Umbilical cord (tissue), 2 donors: ENCODE data around the gene ZNG1A. TPM values are rescaled to one million over a fixed set of nuclear protein-coding genes. Genes with fewer than 3 reads are reported as not detected.
"Not testable (repeated sequence)": the region's sequence is repeated elsewhere in the genome, so short reads cannot be mapped to it uniquely, and the experiment has no call there.

Experiments used
- DNase-seq: peaks from one replicate; pipeline ENCODE4 v3.0.0-alpha.2; 2015; ENCODE audit warnings: low spot score
- total RNA-seq: library from RNA; depleted of rRNA; stranded (reverse); fragments of >200 nt; gene quantifications from one replicate; pipeline ENCODE4 v1.2.3, GENCODE V29; 2014; ENCODE audit warnings: low replicate concordance; ENCODE audit not compliant: insufficient read depth

Gene ZNG1A
- total RNA-seq: 99.0 TPM

DNA sequence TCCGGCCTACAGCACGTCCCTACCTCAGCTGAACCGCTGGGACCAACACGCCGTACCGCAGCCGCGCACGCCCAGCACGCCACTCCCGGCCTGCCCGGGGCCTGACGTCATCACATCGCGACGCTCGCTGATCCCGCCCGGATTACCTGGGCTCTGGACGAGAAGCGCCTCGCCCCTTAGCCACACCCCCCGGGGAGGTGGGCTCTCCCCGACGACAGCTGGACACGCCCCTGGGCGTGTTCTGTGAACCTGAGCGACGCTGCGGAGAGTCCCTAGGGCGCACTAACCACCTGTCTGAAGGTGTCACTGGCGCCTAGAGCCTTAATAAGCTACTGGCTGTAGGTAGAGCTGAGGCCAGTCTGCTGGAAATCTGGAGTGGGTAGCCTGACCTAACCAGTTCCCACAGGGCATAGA, at the start of gene ZNG1A:
Gene ZNG1A (minus strand): TSS at position 87 of the 414 bp plus-strand sequence. CDS start 87 bp downstream, outside the sequence.
- not testable (repeated sequence) for DNase-seq

DNA sequence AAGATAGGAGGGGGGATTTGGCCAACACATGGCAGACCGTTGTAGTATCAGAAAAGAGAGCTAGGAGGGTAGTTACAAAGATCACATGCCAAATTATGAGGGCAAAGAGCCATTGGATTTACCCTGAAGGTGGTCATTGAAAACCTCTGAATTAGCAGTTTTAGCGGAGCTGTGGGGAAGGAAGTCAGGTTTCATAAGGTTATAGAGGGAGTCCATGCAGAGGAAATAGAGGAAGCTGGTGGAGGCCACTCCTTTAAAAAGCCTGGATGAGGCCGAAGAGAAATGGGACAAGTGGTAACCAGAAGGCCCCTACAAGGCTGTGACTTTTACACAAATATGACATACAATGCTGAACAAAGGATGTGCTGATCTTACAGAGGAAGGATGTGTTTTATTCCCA, 49.0 kb upstream of the ZNG1A start:
- no peak for DNase-seq

DNA sequence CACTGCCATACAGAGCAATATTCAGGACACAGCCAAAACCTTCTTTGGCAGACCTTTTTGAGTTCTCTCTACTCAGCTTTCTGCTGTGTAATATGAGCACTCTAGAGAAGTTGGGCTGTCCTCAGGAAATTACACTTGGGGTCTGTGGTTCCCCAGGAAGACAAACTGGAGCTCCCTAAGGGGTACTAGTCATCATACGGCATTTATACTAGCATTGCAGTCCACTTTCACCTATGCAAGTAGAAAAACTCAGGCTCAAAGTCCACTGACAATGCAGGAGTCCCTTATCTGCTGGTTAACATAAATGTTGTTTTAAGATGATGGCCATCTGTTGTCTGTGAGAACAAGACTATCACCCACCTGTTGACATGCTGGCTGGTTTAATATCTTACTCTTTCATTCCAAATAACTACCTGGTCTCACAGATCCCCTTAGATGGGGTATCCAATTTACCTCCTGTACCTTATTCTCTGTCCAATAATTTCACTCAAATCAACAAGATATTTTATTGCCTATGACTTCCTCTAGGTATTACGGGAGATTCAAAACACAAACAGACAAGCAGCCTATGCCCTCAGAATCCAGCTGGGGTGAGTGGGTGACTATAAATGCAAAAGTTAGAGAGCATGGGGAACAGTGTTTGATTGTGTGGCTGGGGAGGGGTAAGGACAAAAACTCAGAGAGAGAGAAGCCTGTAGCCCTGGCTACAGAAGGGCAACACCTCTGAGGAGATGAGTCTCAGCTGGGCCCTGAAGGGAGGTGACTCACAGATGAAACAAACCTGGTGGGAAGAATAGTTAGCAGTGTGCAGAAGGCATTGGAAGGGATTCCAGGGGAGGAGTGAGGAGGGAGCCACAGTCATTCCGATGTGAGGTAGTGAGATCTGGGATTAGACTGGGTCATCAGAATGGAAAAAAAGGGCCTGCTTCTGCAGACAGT, 46.0 kb upstream of the ZNG1A start:
- DNase-seq: no peak

DNA sequence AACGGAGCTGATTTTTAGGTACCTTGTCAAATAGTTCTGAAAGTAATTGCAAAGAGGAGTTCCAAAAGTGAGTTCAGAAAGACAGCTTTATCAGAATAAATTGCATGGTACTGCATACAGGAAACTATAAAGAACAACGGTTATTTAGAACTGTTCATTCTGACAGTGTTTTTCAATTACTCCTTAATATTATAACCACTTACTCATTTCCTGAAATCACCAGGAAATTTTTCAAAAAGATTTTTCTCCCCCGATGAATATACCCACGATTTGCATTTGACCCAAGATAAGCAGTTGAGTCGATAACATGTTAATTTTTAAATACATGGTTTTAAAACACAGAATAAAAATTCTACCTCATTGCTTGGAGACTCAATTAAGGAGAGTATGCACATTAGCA, 45.2 kb upstream of the ZNG1A start:
- no peak for DNase-seq

DNA sequence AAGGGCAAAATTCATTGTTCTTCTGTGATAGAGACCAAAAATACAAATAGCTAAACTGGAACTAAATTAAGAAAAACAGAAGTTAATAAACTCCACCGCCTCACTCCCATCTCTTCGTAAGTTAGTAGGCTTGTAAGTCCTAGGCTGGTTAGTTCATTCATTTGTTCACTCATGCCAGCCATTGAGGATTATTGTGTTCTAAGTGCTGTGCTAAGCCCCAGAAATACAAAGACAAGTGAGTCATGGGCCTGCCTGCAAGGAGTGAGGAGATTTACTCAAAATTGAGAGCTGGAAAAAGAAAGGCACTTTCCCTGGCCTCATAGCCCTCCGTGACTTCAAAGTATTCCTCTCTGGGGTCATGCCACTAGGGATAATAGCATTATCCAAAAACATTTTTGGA, 44.3 kb upstream of the ZNG1A start:
- DNase-seq: no peak

DNA sequence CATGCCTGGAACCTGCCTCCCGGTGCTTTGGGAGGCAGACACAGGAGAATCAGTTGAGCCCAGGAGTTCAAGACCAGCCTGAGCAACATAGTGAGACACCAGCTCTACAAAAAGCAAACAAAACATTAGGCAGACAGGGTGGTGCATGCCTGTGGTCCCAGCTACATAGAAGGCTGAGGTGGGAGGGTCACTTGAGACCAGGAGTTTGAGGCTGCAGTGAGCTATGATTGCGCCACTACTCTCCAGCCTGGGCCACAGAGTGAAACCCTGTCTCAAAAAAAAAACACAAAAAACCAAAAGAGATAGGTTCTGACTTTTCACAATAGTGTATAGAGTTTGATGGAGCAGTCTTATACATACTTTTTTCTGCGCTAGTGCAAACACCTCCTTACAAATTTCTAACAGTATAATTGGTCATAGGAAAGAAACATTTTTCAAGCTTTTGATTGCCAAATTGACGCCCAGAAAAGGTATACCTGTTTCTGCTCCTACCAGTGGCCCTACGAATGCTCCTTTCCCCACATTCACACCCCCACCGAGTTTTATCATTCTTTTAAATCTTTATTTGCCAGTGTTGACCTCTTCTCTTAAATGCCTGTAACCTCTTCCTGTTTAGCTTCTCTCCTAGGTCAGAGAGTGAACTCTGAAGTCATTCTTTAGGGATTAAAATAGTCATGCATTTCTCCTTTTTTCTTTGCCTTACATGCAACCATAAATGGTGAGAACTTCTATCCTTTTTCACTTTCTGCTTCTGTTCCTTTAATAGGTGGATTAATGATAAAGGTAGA, 43.3 kb upstream of the ZNG1A start:
- DNase-seq: no peak

DNA sequence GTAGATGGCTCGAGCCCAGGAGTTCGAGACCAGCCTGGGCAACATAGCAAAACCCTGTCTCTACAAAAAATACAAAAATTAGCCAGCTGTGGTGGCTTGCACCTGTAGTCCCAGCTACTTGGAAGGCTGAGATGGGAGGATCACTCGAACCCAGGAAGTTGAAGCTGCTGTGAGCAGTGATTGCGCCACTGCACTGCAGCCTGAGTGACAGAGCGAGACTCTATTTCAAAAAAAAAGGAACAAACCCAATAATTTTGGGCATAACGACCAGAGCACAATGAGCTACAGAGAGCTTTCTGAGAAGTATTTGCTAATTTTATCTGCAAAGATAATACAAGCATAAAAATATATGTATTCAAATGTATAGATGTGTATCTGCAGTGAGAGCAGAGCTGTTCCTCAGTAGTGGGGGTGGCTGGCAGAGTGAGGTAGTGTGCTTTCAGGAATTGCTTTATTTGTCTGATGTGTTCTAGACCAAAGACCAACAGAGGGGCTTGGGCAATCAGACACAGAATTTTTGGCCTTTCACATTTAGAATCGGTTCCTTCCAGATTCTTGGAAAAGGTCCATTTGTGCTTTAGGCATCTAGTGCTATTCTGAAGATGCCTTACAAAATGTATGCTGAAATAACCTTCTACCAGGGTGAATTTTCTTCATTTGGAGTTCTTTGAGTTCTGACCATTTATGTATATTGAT, 41.0 kb upstream of the ZNG1A start:
- DNase-seq: no peak

DNA sequence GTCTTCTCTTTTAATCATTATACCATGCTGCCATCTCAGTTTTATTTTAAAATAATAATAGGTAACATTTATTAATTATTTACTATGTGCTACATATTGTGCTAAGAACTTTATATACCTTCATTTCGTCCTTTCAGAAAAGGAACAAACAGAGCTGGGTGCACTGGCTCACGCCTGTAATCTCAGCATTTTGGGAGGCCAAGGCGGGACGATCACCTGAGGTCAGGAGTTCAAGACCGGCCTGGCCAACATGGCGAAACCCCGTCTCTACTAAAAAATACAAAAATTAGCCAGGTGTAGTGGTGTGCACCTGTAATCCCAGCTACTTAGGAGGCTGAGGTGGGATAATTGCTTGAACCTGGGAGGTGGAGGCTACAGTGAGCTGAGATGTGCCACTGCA, 40.2 kb upstream of the ZNG1A start:
- not testable (repeated sequence) for DNase-seq

DNA sequence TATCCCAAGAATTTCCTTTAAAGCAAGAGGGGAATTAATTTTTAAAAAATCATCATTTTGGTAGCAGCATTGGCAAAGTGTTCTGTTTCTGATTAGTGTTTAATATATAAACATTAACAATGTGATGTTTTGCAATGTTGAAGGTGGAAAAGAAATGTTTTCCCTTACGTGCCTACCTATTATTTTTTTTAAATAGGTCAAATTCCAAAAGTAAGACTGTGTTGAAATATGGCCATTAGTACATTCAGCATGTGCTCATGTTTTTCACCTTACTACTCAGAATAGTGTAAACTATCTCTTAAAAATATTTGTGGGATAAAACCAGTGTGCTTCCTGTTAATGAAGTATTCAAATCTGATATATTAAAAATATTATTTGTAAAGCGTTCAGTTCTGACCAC, 39.1 kb upstream of the ZNG1A start:
- DNase-seq: no peak

DNA sequence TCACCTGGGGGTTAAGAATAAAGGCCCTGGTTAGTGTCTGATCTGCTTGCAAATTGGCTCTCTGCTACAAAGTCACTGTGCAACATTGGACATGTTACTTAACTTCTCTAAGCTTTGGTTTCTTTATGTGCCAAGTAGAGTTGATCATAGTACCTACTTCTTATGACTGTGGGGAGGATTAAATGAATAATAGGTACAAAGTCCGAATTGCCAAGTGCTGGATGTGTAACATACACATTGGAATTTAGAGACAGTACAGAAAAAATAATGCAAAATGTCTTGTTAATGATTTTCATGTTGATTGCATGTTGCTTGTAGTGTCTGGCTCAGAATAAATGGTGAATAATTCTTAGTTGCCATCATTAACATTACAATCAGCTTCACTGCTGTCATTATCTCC, 38.0 kb upstream of the ZNG1A start:
- no peak for DNase-seq

DNA sequence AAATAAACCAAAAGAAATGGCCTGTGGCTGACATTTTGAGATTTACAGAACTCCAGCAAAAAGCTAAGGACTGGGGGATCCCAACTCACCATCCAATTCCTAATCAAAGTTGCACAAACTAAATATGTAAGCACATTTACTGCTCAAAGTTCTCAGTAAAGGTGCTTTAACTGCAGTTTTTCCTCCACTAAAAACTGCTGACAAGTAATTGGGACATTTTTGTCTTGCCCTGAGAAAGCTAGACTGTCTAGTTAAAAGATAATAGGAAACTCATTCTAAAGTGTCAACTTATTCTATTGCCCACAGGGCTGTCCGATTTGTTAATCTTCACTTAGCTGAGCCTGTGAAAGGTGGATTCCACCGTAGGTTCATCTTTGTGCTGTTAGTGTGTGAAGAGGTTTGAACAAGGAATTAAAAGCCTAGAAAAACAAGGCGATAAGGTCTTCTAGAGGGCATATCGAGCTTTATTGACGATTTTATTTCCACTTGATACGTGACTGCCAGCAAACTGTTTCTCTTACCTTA, 36.8 kb upstream of the ZNG1A start:
- DNase-seq: no peak

DNA sequence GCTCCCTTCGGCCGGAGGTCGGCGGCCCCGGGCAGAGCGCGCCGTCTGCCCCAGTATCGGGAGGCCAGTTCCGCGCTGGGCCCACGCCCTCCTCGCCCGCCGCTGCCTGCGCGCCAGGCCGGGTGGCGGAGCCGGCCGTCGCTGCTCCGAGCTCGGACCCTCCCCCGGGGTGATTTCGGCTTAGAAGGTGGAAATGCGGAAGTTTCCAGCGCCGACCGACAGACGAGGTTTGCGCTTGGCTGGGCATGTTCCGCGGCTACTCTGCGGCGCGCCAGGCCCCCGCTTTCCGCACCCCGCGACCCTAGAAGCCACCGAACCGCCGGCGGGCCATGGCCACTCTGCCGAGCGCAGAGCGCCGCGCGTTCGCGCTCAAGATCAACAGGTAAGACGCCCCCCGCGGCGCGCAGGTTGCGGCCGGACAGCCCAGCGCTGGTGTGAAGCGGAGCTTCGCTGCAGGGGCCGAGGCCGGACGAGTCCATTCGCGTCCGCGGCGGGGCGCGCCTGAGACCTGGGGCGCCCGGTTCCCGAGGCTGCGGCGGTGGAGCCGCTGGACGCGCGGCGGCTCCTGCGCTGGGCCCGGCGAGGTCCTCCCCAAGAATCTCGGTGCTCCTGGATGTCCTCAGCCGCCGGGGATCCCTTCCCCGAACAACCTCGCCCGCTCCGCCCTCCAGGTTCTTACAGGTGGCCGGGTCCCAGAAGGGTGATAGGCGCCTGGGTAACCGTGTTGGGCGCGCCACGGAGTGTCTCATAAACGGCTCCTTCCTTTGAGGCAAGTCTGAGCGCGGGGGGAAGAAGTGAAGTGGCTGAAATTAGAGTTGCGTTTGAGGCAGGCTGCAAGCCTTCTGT, 36.0 kb upstream of the ZNG1A start, which contains the start of gene DOCK8:
Gene DOCK8 (plus strand): TSS at position 218 of the 846 bp plus-strand sequence. CDS start 112 bp downstream, at position 330.
- DNase-seq: peak; percentile 52

DNA sequence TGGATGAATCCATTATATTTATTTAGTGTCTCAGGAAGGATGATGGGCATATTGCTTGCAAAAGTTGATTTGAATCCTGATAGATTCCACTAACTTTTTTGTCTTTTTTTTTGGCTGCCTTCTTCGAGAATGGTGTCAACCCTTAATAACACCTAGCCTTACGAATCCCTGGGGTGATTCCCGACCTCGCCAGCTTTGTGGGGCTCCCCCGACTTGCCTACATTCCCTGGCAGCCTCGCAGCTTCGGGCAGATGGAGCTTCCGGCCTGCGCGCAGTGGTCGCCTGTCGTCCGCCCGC, 35.4 kb upstream of the ZNG1A start:
- DNase-seq: no peak

DNA sequence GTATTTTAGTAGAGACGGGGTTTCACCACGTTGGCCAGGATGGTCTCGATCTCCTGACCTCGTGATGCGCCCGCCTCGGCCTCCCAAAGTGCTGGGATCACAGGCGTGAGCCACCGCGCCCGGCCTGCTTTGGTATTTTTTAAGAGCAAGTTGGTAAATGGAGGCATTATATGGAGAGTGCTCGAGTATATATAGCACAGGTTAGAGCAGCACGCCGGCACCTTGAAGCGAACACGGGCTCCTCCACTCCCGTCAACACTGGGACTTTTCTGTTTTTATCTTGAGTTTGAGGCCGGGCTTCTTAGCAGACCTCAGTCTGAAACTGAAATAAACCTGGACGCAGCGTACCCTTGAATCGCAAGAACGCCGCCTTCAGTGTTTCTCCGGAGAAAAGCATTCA, 35.0 kb upstream of the ZNG1A start:
- DNase-seq: not testable (repeated sequence)

DNA sequence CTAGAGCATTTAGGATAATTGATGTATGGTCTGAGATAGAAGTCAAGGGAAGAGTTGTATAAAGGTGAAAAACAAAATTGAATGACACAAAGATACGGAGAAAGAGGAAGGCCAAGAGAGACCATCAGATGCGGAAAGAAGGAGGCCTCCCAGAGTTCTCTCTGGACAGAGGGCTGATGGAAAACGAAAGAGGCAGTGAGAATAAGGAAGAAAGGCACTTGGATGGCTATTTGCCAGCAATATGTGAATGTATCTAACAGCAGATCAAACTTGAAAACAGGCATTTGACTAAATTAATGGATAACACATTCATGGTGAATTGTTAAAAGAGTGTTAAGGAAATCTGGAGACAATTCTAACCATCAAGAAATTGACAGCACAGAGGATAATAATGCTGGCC, 33.4 kb upstream of the ZNG1A start:
- DNase-seq: peak; percentile 33

DNA sequence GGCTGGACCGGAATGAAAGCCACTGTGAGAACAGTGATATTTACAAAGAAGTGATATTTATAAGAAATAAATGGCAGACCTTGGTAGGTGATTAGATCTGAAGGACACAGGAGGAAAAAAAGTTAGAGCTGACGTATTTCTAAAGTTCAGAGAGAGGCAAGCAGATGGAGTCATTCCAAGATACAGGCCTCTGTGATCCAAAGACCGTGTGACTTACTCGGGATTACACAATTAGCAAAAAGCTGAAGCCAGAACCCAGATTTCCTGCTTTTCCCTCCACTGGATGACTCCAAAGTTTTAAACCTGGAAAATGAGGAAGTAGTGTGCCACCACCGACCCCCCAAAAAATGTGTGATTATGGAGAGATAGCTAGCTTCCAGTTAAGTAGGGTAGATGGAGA, 32.7 kb upstream of the ZNG1A start:
- no peak for DNase-seq

DNA sequence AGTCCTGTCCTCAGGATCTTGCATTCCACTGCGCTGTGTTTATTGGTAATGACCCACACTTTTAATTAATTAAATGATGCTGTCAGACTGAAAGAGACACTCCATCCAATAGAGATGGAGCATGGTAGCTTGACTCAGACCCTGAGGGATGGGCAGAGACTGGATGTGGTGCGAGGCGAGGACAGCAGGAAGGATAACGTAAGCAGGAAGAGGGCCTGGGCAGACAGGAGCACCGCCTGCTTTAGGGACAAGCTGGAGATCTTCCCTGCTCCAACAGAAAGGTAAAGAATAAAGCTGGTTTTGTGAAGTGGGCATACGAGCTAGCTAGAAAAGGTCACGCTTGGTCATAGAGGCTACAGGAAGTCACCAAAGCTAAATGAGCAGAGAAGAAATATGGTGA, 32.2 kb upstream of the ZNG1A start:
- DNase-seq: no peak

DNA sequence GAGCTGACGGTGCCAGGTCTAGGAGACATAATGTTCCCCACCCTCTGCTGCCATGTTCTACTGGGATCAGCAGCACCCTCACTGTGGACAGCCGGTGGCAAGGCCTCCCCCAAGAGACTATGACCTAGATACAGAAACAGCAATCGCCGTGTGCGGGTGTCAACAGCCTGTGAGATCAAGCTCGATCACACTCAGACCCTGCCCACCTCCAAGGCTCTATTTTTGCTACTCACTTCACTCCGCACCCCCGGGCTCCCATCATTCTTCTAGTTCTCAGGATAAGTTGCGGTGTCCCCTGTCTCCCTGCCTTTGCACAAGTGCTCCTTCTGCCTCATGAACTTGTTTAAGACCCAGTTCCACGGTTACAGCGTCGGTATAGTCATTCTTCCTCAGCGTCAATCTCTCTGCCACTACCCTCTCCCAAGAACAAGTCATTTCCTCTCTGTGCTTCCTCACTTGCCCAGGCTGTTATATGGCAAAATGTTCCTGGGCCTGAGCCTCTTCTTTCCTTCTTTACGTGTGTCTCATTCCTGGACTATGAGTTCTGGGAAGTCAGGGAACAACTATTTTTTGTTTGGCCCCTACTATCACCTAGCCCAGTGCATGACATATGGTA, 30.4 kb upstream of the ZNG1A start:
- no peak for DNase-seq

DNA sequence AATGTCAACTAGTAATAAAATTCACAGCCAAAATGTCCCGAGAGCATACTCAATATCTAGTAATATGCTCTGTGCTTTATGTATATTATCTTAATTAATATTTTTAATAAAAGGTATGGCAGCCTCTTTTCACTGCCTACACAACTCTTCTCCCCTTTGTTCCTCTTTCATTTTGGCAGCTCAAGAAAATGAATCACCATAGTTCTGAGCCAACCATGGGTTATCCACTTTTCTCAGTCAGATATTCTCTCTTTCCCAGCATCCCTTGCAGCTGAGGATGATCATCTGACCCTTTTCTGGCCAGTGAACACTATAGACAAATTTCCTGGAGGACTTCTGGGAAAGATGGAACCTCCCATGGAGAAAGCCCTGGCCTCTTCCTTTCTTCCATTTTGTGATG, 27.6 kb upstream of the ZNG1A start:
- no peak for DNase-seq

DNA sequence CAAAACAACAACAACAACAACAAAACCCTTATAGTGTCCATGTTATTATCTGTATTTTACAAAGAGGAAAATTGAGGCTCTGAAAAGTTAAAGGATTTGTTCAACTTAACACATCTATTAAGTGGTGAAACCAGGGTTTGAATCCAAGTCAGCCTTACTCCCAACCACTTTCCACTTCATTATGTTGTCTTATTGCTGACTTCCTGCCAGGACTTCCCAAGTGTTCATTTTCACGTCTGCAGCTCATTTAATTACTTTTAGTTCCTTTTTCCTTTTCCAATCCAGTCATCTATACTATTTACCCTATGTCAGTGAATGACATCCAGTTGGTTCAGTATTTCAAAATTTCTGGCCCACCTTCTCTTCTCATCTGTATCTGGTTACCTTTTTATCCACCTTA, 20.7 kb upstream of the ZNG1A start:
- not testable (repeated sequence) for DNase-seq
